OCI-LY3 (cell line): Measurements from ENCODE around the gene OTUD5.

ENCODE experiments used
- CTCF ChIP-seq: fragments of 200-600, 300-600 bp; sonication (generic); IDR thresholded peaks from 2 replicates; pipeline ENCODE4 v1.5.1; 2014; ENCODE audit warnings: antibody characterized with exemption, low read length, low read depth
- EZH2phosphoT487 ChIP-seq: fragments of 200-600 bp; shearing (Covaris generic); IDR thresholded peaks from 2 replicates; pipeline ENCODE4 v1.6.1; 2018; ENCODE audit warnings: antibody characterized with exemption, mixed run types, low read depth

GRCh38 chrX:48936429-48937053 is 20.9 kb downstream of the OTUD5 start:
- no peak for TF ChIP-seq CTCF
- TF ChIP-seq EZH2phosphoT487 = no peak
